HepG2 (cell line): Measurements from ENCODE around the gene STX2. TPM values are rescaled to one million over a fixed set of nuclear protein-coding genes. Genes with fewer than 3 reads are reported as not detected.

ENCODE experiments used
- KAT2B ChIP-seq: fragments of 150-350 bp; IDR thresholded peaks from 2 replicates; pipeline ENCODE4 v1.6.1; 2014; ENCODE audit warnings: low read depth, low read length, borderline replicate concordance
- KAT8 ChIP-seq: IDR thresholded peaks from 2 replicates; pipeline ENCODE4 v1.6.1; 2016; ENCODE audit warnings: missing genetic modification reagents, missing compliant biosample characterization
- MEIS2 ChIP-seq: sonication (generic); formaldehyde crosslinking; IDR thresholded peaks from 2 replicates; pipeline ENCODE4 v1.9.0; 2021; ENCODE audit warnings: mild to moderate bottlenecking, missing genetic modification reagents
- MZF1 ChIP-seq: sonication (generic); formaldehyde crosslinking; IDR thresholded peaks from 2 replicates; pipeline ENCODE4 v1.8.1; 2023; ENCODE audit warnings: mild to moderate bottlenecking, missing genetic modification reagents, borderline replicate concordance
- PAF1 ChIP-seq: IDR thresholded peaks from 2 replicates; pipeline ENCODE4 v1.6.1; 2016; ENCODE audit warnings: missing genetic modification reagents, missing compliant biosample characterization
- POGZ ChIP-seq: sonication (generic); formaldehyde crosslinking; IDR thresholded peaks from 2 replicates; pipeline ENCODE4 v1.4.0; 2020; ENCODE audit warnings: mild to moderate bottlenecking, missing genetic modification reagents
- RBFOX2 ChIP-seq: fragments of 200-400 bp; formaldehyde crosslinking; IDR thresholded peaks from 2 replicates; pipeline ENCODE4 v1.6.1; 2017; ENCODE audit warnings: low read depth, mild to moderate bottlenecking, low read length
- SIX1 ChIP-seq: sonication (generic); formaldehyde crosslinking; IDR thresholded peaks from 2 replicates; pipeline ENCODE4 v1.4.0; 2020; ENCODE audit warnings: missing genetic modification reagents, borderline replicate concordance
- TOPORS ChIP-seq: sonication (generic); formaldehyde crosslinking; IDR thresholded peaks from 2 replicates; pipeline ENCODE4 v1.8.0; 2023; ENCODE audit warnings: mild to moderate bottlenecking, missing genetic modification reagents
- ZNF180 ChIP-seq: sonication (generic); formaldehyde crosslinking; IDR thresholded peaks from 2 replicates; pipeline ENCODE4 v1.4.0; 2020; ENCODE audit warnings: low read depth, missing genetic modification reagents, borderline replicate concordance
- ZSCAN31 ChIP-seq: sonication (generic); formaldehyde crosslinking; IDR thresholded peaks from 2 replicates; pipeline ENCODE4 v1.5.0; 2020; ENCODE audit warnings: low read depth, mild to moderate bottlenecking, missing genetic modification reagents
- polyA plus RNA-seq, 8 experiments: library from polyadenylated mRNA; depleted of rRNA in 3 of 8; stranded (reverse) in 7 of 8; unstranded in 1 of 8; fragments of >200 nt; fragmentation: Illumina TruSeq in 4 of 8; extraction: Trizol in 4 of 8; gene quantifications; 2 replicates each; pipeline versions ENCODE4 v1.2.1 to v1.2.3, GENCODE V29; 2011 to 2016; ENCODE audit warnings: low read depth in 4 of 8, missing spikeins in 1 of 8, mixed read lengths in 1 of 8; ENCODE audit not compliant: insufficient read depth in 1 of 8
- total RNA-seq, 5 experiments: library from RNA; depleted of rRNA; stranded (reverse); fragments of >200 nt; fragmentation: Illumina TruSeq; extraction: Trizol; gene quantifications; 2 replicates each; pipeline ENCODE4 v1.2.3, GENCODE V29; 2016; ENCODE audit warnings: low read depth in 1 of 5
- TF ChIP-seq, protein P1 (sequence below): sonication (generic); formaldehyde crosslinking; IDR thresholded peaks from 2 replicates; pipeline ENCODE4 v1.5.1; 2020; ENCODE audit warnings: mild to moderate bottlenecking, missing genetic modification reagents
- TF ChIP-seq, protein P2 (sequence below): sonication (generic); formaldehyde crosslinking; IDR thresholded peaks from 2 replicates; pipeline ENCODE4 v1.9.0; 2021; ENCODE audit warnings: missing genetic modification reagents, borderline replicate concordance
- TF ChIP-seq, protein P3 (sequence below): sonication (generic); formaldehyde crosslinking; IDR thresholded peaks from 2 replicates; pipeline ENCODE4 v1.4.0; 2020; ENCODE audit warnings: mild to moderate bottlenecking, missing genetic modification reagents, borderline replicate concordance
- TF ChIP-seq, protein P4 (sequence below): IDR thresholded peaks from 2 replicates; pipeline ENCODE4 v1.6.1; 2016; ENCODE audit warnings: missing compliant biosample characterization, missing genetic modification reagents, borderline replicate concordance
- TF ChIP-seq, protein P5 (sequence below): fragments of 450-650 bp; IDR thresholded peaks from 2 replicates; pipeline ENCODE4 v1.6.1; 2017

Gene STX2
- total and polyA plus RNA-seq, 2 of the 13 experiments (the other 11 are each of a cell fraction or from before 2014, with no cell fraction given), result 13.4 to 25.1 TPM

DNA sequence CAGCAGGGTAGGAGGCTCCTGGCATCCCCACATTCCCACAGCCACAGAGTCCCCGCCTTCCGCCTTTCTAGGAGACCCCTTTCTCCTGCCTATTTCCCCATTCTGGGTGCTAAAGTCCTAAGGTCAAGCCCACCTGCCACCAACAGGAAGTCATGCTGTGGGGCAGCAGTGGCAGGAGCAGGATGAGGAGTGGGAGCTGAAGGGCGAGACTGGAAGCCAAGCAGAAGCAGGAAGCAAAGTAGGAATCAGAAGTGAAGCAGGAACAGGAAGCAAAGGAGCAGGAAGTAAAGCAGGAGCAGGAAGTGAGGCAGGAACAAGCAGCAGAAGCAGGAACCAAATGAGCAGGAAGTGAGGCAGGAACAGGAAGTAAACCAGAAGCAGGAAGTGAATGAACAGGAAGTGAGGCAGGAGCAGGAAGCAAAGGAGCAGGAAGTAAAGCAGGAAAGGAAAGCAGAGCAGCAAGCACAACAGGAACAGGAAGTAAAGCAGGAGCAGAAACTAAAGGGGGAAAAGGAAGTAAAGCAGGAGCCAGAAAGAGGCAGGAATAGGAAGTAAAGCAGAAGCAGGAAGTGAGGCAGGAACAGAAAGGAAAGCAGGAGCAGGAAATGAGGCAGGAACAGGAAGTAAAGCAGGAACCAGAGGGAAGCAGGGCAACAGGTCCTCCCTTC, 84.7 kb downstream of the STX2 start (continued):
- TF ChIP-seq, protein P1, sequence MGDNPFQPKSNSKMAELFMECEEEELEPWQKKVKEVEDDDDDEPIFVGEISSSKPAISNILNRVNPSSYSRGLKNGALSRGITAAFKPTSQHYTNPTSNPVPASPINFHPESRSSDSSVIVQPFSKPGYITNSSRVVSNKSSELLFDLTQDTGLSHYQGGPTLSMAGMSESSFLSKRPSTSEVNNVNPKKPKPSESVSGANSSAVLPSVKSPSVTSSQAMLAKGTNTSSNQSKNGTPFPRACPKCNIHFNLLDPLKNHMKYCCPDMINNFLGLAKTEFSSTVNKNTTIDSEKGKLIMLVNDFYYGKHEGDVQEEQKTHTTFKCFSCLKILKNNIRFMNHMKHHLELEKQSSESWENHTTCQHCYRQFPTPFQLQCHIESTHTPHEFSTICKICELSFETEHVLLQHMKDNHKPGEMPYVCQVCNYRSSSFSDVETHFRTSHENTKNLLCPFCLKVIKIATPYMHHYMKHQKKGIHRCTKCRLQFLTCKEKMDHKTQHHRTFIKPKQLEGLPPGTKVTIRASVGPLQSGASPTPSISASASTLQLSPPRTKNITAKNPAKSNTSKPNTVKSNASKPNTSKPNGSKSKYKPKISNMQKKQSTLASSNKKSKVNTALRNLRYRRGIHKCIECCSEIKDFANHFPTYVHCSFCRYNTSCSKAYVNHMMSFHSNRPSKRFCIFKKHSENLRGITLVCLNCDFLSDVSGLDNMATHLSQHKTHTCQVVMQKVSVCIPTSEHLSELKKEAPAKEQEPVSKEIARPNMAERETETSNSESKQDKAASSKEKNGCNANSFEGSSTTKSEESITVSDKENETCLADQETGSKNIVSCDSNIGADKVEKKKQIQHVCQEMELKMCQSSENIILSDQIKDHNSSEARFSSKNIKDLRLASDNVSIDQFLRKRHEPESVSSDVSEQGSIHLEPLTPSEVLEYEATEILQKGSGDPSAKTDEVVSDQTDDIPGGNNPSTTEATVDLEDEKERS (CRISPR knock-in tag), result no peak
- peak; percentile 41; the same call in 1 of the 2 replicates for TF ChIP-seq POGZ
- TF ChIP-seq MEIS2 (CRISPR knock-in tag), result no peak
- no peak for TF ChIP-seq PAF1 (CRISPR knock-in tag)
- TF ChIP-seq, protein P2, sequence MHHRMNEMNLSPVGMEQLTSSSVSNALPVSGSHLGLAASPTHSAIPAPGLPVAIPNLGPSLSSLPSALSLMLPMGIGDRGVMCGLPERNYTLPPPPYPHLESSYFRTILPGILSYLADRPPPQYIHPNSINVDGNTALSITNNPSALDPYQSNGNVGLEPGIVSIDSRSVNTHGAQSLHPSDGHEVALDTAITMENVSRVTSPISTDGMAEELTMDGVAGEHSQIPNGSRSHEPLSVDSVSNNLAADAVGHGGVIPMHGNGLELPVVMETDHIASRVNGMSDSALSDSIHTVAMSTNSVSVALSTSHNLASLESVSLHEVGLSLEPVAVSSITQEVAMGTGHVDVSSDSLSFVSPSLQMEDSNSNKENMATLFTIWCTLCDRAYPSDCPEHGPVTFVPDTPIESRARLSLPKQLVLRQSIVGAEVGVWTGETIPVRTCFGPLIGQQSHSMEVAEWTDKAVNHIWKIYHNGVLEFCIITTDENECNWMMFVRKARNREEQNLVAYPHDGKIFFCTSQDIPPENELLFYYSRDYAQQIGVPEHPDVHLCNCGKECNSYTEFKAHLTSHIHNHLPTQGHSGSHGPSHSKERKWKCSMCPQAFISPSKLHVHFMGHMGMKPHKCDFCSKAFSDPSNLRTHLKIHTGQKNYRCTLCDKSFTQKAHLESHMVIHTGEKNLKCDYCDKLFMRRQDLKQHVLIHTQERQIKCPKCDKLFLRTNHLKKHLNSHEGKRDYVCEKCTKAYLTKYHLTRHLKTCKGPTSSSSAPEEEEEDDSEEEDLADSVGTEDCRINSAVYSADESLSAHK (CRISPR knock-in tag), result no peak
- no peak for TF ChIP-seq KAT2B
- no peak for TF ChIP-seq SIX1 (CRISPR knock-in tag)
- no peak for TF ChIP-seq KAT8 (CRISPR knock-in tag)
- TF ChIP-seq RBFOX2, result no peak
- TF ChIP-seq, protein P3, sequence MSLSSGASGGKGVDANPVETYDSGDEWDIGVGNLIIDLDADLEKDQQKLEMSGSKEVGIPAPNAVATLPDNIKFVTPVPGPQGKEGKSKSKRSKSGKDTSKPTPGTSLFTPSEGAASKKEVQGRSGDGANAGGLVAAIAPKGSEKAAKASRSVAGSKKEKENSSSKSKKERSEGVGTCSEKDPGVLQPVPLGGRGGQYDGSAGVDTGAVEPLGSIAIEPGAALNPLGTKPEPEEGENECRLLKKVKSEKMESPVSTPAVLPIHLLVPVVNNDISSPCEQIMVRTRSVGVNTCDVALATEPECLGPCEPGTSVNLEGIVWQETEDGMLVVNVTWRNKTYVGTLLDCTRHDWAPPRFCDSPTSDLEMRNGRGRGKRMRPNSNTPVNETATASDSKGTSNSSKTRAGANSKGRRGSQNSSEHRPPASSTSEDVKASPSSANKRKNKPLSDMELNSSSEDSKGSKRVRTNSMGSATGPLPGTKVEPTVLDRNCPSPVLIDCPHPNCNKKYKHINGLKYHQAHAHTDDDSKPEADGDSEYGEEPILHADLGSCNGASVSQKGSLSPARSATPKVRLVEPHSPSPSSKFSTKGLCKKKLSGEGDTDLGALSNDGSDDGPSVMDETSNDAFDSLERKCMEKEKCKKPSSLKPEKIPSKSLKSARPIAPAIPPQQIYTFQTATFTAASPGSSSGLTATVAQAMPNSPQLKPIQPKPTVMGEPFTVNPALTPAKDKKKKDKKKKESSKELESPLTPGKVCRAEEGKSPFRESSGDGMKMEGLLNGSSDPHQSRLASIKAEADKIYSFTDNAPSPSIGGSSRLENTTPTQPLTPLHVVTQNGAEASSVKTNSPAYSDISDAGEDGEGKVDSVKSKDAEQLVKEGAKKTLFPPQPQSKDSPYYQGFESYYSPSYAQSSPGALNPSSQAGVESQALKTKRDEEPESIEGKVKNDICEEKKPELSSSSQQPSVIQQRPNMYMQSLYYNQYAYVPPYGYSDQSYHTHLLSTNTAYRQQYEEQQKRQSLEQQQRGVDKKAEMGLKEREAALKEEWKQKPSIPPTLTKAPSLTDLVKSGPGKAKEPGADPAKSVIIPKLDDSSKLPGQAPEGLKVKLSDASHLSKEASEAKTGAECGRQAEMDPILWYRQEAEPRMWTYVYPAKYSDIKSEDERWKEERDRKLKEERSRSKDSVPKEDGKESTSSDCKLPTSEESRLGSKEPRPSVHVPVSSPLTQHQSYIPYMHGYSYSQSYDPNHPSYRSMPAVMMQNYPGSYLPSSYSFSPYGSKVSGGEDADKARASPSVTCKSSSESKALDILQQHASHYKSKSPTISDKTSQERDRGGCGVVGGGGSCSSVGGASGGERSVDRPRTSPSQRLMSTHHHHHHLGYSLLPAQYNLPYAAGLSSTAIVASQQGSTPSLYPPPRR (CRISPR knock-in tag), result no peak
- no peak for TF ChIP-seq ZSCAN31 (CRISPR knock-in tag)
- TF ChIP-seq, protein P4, sequence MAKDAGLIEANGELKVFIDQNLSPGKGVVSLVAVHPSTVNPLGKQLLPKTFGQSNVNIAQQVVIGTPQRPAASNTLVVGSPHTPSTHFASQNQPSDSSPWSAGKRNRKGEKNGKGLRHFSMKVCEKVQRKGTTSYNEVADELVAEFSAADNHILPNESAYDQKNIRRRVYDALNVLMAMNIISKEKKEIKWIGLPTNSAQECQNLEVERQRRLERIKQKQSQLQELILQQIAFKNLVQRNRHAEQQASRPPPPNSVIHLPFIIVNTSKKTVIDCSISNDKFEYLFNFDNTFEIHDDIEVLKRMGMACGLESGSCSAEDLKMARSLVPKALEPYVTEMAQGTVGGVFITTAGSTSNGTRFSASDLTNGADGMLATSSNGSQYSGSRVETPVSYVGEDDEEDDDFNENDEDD, result no peak
- TF ChIP-seq, protein P5, sequence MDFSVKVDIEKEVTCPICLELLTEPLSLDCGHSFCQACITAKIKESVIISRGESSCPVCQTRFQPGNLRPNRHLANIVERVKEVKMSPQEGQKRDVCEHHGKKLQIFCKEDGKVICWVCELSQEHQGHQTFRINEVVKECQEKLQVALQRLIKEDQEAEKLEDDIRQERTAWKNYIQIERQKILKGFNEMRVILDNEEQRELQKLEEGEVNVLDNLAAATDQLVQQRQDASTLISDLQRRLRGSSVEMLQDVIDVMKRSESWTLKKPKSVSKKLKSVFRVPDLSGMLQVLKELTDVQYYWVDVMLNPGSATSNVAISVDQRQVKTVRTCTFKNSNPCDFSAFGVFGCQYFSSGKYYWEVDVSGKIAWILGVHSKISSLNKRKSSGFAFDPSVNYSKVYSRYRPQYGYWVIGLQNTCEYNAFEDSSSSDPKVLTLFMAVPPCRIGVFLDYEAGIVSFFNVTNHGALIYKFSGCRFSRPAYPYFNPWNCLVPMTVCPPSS, result 0 out of 2 replicates have a peak, but pooled peaks have one; percentile 49
- 0 out of 2 replicates have a peak, but pooled peaks have one; percentile 34 for TF ChIP-seq TOPORS (CRISPR knock-in tag)
- no peak for TF ChIP-seq MZF1 (CRISPR knock-in tag)
- no peak for TF ChIP-seq ZNF180 (CRISPR knock-in tag)
